IMR-90 (cell line): ENCODE measurements around the gene OR10G7.

ENCODE experiments used
- CTCF ChIP-seq: conservative IDR thresholded peaks from 2 replicates; pipeline ENCODE4 v1.5.1; 2012; ENCODE audit warnings: mild to moderate bottlenecking, low read depth, low read length, improper control_type of control experiment
- MAFK ChIP-seq: IDR thresholded peaks from 2 replicates; pipeline ENCODE4 v1.6.1; 2012; ENCODE audit warnings: low read depth, low read length, improper control_type of control experiment
- MAZ ChIP-seq: IDR thresholded peaks from 2 replicates; pipeline ENCODE4 v1.6.1; 2012; ENCODE audit warnings: low read depth, mild to moderate bottlenecking, low read length, improper control_type of control experiment, moderate library complexity, borderline replicate concordance
- MXI1 ChIP-seq: IDR thresholded peaks from 2 replicates; pipeline ENCODE4 v1.6.1; 2012; ENCODE audit warnings: low read depth, mild to moderate bottlenecking, low read length, moderate library complexity, borderline replicate concordance
- POLR2A ChIP-seq: IDR thresholded peaks from 2 replicates; pipeline ENCODE4 v1.6.1; 2012; ENCODE audit warnings: mild to moderate bottlenecking, low read depth, low read length
- RAD21 ChIP-seq: IDR thresholded peaks from 2 replicates; pipeline ENCODE4 v1.6.1; 2012; ENCODE audit warnings: low read length, improper control_type of control experiment
- RCOR1 ChIP-seq: IDR thresholded peaks from 2 replicates; pipeline ENCODE4 v1.6.1; 2012; ENCODE audit warnings: mild to moderate bottlenecking, low read length, improper control_type of control experiment; ENCODE audit not compliant: insufficient replicate concordance
- USF2 ChIP-seq: fragments of 150-350 bp; IDR thresholded peaks from 2 replicates; pipeline ENCODE4 v1.6.1; 2017; ENCODE audit warnings: mild to moderate bottlenecking, antibody characterized with exemption, low read length, low read depth

GRCh38 chr11:124072147-124072546, 31.0 kb upstream of the OR10G7 start:
- no peak for TF ChIP-seq POLR2A
- TF ChIP-seq MAFK: no peak
- no peak for TF ChIP-seq CTCF
- no peak for TF ChIP-seq MXI1
- no peak for TF ChIP-seq MAZ
- no peak for TF ChIP-seq RCOR1
- no peak for TF ChIP-seq RAD21
- TF ChIP-seq USF2: no peak
